Ascending aorta (tissue), 2 donors: ENCODE data around the gene LSM10. TPM values are rescaled to one million over a fixed set of nuclear protein-coding genes. Genes with fewer than 3 reads are reported as not detected.

Source experiments
- DNase-seq, 2 donors: peaks; one replicate each; pipeline ENCODE4 v3.0.0-alpha.2; 2019; ENCODE audit warnings: low spot score in 2 of 2
- H3K27ac ChIP-seq, 2 donors: fragments of 200-600 bp; sonication (generic); one replicate each; pipeline ENCODE4 v1.5.1; 2016 to 2017; ENCODE audit warnings: mild to moderate bottlenecking in 1 of 2
- H3K27me3 ChIP-seq: fragments of 200-600 bp; sonication (generic); one replicate; pipeline ENCODE4 v1.5.1; 2017
- H3K36me3 ChIP-seq, 2 donors: fragments of 200-600 bp; sonication (generic); one replicate each; pipeline ENCODE4 v1.5.1; 2016
- H3K4me1 ChIP-seq, 2 donors: fragments of 200-600 bp; sonication (generic); one replicate each; pipeline ENCODE4 v1.5.1; 2016 to 2017; ENCODE audit warnings: mild to moderate bottlenecking in 1 of 2
- H3K4me3 ChIP-seq, 2 donors: fragments of 200-600 bp; sonication (generic); one replicate each; pipeline ENCODE4 v1.5.1; 2016 to 2017; ENCODE audit warnings: mild to moderate bottlenecking in 1 of 2
- H3K9me3 ChIP-seq, 2 donors: fragments of 200-600 bp; sonication (generic); one replicate each; pipeline ENCODE4 v1.5.1; 2016
- intact Hi-C: fragments of 100-400 bp; cut with DNase I; formaldehyde crosslinking; loops from one replicate; pipeline ENCODE4 v1.15.1; 2023
- total RNA-seq: library from RNA; depleted of rRNA; stranded (reverse); fragments of >200 nt; gene quantifications from one replicate; pipeline ENCODE4 v1.1.0, GENCODE V29; 2016
- TF ChIP-seq, protein P1 (sequence below), 3 experiments: fragments of 200-600 bp in 2 of 3; fragments of 450-650 bp in 1 of 3; sonication (generic) in 2 of 3; IDR thresholded peaks; one replicate each; pipeline ENCODE4 v1.5.1; 2016 to 2019; ENCODE audit warnings: antibody characterized with exemption in 3 of 3, mild to moderate bottlenecking in 1 of 3, moderate library complexity in 1 of 3

The LSM10 gene
- total RNA-seq, 1 donor from 2014 or later: 9.8 TPM

DNA sequence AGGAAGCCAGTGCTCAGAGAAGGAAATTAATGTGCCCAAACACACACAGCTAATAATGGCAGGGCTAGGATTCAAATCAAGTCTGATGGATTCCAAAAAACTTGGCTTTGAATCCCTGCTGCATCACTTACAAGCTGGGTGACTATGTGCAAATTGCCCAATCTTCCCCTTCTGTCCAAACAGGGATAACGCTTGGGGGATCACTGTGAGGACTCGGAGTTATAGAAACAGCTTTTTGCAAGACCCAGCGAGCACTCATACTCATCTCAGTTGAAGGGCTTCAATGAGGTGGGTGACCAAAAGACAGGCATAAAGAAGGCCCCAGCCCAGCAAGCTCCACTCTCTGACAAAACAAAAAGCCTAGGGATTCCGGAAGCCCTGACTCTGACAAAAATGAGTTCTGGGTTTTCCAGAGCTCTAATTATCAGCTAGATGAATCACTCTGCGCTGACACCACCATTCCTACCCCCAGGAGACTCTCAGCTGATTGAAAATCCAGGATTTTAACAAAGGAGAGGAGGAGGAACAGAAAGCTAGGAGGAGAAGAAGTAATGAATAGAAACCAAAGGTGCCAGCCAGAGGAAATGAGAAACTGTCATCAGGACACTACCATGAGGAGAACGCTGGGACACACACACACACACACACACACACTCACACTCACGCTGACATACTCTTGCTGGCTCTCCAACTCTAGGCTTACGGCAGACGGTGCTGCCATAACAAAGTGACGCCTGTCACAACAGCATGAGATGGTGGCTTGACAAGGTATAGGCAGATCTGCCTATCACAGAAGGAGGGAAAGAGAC lies 10.4 kb downstream of the LSM10 start:
- intact Hi-C loops: loop anchor here (2.0 to 10.0 kb wide), 4 partner anchors 65 to 1087 kb away; partner anchors contain the start of genes AGO3, EVA1B, MAP7D1 and ZC3H12A
- peak in 1 of 2 donors; percentile 79 for DNase-seq
- TF ChIP-seq, protein P1, sequence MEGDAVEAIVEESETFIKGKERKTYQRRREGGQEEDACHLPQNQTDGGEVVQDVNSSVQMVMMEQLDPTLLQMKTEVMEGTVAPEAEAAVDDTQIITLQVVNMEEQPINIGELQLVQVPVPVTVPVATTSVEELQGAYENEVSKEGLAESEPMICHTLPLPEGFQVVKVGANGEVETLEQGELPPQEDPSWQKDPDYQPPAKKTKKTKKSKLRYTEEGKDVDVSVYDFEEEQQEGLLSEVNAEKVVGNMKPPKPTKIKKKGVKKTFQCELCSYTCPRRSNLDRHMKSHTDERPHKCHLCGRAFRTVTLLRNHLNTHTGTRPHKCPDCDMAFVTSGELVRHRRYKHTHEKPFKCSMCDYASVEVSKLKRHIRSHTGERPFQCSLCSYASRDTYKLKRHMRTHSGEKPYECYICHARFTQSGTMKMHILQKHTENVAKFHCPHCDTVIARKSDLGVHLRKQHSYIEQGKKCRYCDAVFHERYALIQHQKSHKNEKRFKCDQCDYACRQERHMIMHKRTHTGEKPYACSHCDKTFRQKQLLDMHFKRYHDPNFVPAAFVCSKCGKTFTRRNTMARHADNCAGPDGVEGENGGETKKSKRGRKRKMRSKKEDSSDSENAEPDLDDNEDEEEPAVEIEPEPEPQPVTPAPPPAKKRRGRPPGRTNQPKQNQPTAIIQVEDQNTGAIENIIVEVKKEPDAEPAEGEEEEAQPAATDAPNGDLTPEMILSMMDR (IDR thresholded peaks at IDR 0.05): no peak
- Histone ChIP-seq H3K27ac (peak overlapping the region; percentile 94 to 99), H3K4me3 (peak overlapping the region in 1 of 2 donors; percentile 99), H3K36me3 (peaks cover 18 to 26% of the 10 kb centered on the region in 2 donors), H3K4me1 (peaks cover 20 to 46% of the 10 kb centered on the region in 2 donors), H3K27me3 (no peaks in the 10 kb centered on the region), H3K9me3 (no peaks in the 10 kb centered on the region)

DNA sequence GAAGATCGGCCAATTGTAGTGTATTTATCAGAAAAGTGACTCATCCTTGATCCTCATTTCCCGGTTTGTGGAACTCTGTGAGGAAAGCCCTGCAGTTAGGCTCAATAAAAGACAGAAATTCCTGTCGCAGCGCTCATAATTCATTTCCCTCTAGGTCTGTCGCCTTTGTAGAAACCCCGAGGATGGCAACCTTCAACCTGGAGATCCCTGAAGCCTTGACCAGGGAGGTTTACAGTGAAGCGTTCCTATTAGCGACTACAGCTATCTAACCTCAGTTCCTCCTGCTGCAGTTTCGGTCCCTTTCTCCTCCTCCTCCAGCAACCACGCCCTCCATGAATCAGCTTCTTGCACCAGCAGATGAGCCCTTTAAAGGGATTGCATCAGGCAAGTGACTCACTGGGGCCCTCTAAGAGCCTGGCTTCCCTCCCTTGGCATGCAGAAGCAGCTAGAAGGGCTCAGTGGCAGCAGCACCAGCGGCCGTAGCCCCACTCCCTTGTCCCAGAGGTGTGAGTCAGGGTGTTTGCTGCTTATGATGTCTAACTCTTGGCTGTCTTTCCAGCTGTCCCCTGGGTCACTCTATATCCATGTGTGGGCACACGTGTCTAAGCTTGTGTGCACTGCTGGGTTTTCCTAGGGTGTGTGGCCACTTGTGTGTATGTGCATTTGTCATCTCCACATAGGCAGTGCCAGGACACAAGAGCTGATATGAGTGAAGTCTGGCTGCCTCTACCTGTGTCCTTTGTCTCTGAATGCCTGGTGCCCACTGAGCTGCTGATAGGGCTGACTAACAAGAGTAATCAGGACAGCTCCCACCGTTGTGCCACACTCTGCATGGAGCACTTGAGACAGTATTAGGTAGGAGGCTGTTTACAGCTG lies 11.2 kb downstream of the LSM10 start:
- Histone ChIP-seq H3K27me3 (no peaks in the 10 kb centered on the region), H3K27ac (peak overlapping the region; percentile 94 to 99), H3K9me3 (no peaks in the 10 kb centered on the region), H3K4me3 (peak overlapping the region; percentile 94 to 99), H3K4me1 (peaks cover 20 to 52% of the 10 kb centered on the region in 2 donors), H3K36me3 (peaks cover 11 to 18% of the 10 kb centered on the region in 2 donors)
- peak; percentile 98 to 100 for DNase-seq
- intact Hi-C loops: loop anchor here (1.0 to 10.0 kb wide), 5 partner anchors 35 to 1088 kb away; partner anchors contain the start of genes AGO3, EVA1B, MAP7D1 and ZC3H12A
- TF ChIP-seq, protein P1 (IDR thresholded peaks at IDR 0.05): no peak

DNA sequence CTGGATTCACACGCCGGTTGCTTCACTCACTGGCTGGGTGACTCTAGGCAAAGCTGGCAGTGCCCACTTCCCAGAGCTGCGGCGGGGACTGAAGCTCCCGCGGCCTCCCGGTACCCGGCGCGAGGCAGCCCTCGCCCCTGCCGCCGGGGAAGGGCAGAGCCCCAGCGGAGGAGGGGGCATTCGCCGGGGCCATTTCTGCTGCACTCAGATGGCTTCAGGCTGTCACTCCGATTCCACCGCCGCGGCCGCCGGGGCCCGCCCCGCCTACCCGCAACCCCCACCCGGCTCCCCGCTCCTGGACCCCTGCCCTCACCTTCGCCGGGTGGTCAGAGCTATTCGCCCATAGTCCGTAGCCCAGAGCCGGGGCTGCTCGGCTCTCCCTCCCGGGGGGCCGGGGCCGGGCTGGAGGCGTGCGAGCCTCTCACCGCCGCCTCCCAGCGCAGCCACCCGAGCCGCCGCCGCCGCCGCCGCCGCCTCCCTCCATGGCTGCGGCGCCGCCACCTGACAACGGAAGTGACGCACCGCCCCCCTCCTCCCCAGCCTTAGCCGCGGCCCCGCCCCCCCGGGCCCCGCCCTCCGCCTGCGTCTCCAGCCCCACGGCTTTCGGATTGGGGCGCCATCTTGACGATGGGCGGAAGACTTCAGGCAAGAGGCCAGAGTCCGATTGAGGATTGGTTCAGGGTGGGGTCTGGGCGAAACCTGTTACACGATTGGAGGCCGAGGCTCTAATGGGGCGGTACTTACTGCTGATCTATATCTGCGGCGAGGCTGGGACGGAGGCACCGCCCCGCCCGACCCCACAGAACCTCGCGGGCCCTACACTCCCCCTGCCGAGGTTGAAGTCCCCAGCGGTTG lies 12.1 kb downstream of the LSM10 start, which contains the start of gene STK40:
STK40 (minus strand) TSS at position 515 of the 855 bp plus-strand sequence. CDS start 24,592 bp downstream, outside the sequence.
- Histone ChIP-seq H3K27me3 (no peaks in the 10 kb centered on the region), H3K4me3 (peak within 1 kb of the TSS; percentile 94 to 99), H3K9me3 (no peaks in the 10 kb centered on the region), H3K4me1 (peaks cover 20 to 52% of the 10 kb centered on the region in 2 donors), H3K36me3 (peaks cover 4 to 9% of the 10 kb centered on the region in 2 donors), H3K27ac (peak within 1 kb of the TSS; percentile 94 to 99)
- TF ChIP-seq, protein P1 (IDR thresholded peaks at IDR 0.05): no peak
- DNase-seq: peak; percentile 95 to 99
- intact Hi-C loops: loop anchor here (1.0 to 10.0 kb wide), 6 partner anchors 12 to 1089 kb away; partner anchors contain the start of genes AGO3, EVA1B, LSM10 and MAP7D1

DNA sequence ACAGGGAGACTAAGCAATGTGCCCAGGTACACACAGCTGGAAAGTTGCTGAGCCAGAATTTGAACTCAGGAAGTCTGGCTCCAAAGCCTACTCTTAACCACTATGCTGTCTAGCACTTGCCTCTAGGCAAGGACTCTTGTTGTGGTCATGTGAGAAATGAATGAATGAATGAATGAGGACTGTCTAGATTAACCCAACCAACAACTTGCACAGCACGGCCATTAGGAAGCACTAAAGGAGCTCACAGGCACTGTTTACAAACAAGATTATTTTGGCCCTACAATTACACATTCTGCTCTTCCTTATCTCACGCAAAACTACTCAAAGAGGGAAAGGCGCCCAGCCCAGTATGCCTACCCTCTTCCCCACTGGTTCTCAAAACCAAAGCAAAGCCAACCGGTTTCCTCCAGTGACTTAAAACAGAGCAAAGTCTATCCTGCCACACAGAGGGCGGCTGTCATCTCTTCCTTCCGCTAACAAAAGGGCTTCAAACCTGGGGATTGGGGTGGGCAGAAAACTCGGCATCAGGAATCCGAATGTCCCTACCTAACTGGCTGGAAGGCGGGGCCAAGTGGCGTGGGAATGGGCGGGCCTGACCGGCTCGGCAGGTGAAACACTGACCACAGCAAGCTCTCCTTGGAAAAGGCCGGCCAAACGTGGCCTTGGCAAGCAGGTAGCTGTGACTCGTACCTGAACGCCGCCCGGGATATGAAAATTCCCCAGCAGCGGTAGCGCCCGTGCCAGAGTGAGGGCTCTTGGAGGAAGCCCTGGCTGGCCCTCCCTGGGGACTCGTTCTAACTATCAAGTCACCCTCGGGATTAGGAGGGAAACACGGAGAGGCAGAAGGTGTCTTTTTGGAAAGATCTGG lies 12.9 kb downstream of the LSM10 start:
- peaks cover 20 to 57% of the 10 kb centered on the region in 2 donors for H3K4me1 ChIP-seq
- peak overlapping the region; percentile 94 to 99 for H3K27ac ChIP-seq
- peaks cover 0 to under 1% of the 10 kb centered on the region in 2 donors for H3K36me3 ChIP-seq
- H3K9me3 ChIP-seq: no peaks in the 10 kb centered on the region
- H3K4me3 ChIP-seq: peak overlapping the region; percentile 94 to 99
- H3K27me3 ChIP-seq: no peaks in the 10 kb centered on the region
- intact Hi-C loops: loop anchor here (1.0 to 10.0 kb wide), 4 partner anchors 13 to 1090 kb away; partner anchors contain the start of genes EVA1B, LSM10, MAP7D1 and ZC3H12A
- DNase-seq: peak in 1 of 2 donors; percentile 84
- TF ChIP-seq, protein P1 (IDR thresholded peaks at IDR 0.05): no peak
